HG03558 (cell line): ENCODE results near the gene DDIAS.
A peak's percentile ranks its signal among the peaks of the same experiment; 100 is the strongest.
"Not testable (repeated sequence)": the region's sequence is repeated elsewhere in the genome, so short reads cannot be mapped to it uniquely, and the experiment has no call there.

Experiments
- ATAC-seq: cut with Tn5 transposase; IDR thresholded peaks from one replicate; pipeline ENCODE4 v1.9.1; 2021; ENCODE audit warnings: moderate number of reproducible peaks; ENCODE audit not compliant: unreplicated experiment; ENCODE audit errors: extremely low read depth

DDIAS gene

DNA sequence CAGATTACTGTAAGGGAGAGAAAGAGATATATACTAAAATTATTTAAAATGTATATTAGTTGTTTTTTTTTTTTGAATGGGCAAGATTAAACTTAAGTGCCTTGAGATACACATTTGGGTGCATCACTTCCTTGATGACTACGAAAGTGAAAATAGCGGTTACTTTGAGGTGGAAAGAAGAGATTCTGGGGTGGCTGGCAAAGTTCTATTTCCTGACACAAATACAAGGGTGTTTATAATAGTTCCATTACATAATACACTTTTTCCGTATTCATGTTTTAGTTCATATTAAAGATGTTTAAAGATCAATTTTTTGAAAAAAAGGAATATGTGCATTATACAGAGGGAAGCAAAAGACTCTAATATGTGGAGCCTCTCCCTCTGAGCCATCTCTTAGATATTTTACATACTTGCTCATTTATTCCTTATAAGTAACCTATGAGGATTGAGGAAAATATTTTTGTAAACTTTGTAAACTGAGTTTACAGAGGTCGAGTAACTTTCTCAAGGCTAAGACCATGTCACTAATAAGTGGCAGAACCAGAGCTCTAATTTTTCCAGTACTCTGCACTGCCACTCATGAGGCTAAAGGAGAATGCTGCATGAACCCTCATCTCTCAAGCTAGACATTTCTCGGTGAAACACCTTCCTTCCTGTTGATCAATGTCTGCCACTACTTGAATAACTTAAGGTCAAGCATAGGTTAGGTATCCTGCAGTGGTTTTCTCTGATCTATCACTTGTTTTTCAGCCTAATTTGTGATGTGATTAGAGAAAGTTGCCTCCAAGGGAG lies 58.6 kb downstream of the DDIAS start:
- peak; percentile 79 for ATAC-seq

DNA sequence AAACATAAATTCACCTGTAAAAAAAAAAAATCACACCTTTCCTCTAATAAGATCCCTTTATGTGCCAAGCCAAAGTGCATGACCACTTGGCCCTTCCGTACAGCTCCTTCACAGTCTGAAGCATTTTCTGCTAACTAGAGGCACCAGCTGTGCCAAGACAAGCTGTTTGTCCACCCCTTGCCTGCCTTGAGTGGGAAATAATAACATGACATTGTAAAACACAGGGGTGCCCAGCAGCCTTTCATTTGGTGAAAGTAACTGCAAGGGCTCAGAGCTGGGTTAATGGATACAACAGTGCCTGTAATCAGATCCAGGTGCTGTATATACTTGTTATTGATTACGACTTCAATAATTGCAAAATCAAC lies 59.2 kb downstream of the DDIAS start:
- peak; percentile 4 for ATAC-seq

DNA sequence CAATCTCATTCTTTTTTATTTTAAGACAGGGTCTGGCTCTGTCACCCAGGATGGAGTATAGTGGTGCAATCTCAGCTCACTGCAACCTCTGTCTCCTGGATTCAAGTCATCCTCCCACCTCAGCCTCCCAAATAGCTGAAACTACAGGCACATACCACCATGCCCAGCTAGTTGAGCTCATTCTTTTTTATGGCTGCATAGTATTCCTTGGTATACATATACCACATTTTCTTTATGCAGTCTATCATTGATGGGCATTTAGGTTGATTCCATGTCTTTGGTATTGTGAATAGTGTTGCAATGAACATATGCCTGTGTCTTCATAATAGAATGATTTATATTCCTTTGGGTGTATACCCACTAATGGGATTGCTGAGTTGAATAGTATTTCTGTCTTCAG lies 60.5 kb downstream of the DDIAS start:
- not testable (repeated sequence) for ATAC-seq

DNA sequence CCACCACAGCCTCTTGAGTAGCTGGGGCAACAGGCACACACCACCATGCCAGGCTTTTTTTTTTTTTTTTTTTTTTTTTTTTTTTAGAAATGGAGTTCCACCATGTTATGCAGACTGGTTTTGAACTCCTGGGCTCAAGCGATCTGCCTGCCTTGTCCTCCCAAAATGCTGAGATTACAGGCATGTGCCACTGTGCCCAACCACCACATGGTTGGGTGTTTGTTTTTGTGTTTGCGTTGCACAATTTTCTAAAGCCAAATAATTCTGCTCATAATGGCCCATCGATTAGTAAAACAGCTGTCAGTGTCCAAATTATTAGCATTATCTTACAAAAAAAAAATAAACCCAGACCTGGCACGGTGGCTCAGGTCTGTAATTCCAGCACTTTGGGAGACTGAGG lies 65.8 kb downstream of the DDIAS start:
- no peak for ATAC-seq

DNA sequence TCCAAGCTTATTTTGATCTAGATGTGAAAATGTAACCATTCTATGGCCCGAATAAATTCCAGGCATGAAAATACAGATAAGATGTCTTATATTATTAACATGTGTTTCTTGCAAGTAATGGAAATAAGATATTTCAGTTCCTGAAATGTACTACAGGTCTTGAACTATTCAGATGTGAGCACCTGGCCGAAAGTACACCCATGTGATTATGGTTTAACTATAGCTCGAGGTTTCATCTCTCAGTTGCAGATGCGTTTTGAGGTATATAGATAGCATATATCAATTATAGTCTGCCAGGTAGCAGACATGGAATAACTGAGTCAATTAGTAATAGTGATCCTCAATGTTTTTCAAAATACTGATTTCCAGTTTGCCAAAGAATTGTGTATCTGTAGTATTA lies 68.3 kb downstream of the DDIAS start:
- peak; percentile 96 for ATAC-seq

DNA sequence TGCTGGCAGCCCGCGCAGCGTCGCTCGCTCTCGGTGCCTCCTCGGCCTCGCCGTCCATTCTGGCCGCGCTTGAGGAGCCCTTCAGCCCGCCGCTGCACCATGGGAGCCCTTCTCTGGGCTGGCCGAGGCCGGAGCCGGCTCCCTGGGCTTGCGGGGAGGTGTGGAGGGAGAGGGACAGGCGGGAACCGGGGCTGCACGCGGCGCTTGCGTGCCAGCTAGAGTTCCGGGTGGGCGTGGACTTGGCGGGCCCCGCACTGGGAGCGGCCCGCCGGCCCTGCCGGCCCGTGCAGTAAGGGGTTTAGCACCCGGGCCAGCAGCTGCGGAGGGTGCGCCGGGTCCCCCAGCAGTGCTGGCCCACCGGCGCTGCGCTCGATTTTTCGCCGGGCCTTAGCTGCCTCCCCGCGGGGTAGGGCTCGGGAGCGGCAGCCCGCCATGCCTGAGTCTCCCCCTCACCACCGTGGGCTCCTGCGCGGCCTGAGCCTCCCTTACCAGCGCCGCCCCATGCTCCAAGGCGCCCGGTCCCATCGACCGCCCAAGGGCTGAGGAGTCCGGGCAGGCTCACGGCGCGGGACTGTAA lies 69.1 kb downstream of the DDIAS start:
- not testable (repeated sequence) for ATAC-seq

DNA sequence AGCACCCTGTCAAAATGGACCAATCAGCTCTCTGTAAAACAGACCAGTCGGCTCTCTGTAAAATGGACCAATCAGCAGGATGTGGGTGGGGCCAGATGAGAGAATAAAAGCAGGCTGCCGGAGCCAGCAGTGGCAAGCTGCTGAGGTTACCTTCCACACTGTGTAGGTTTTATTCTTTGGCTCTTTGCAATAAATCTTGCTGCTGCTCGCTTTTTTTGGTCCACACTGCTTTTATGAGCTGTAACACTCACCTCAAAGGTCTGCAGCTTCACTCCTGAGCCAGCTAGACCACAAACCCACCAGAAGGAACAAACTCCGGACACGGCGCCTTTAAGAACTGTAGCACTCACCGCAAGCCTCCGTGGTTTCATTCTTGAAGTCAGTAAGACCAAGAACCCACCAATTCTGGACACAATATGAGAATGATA lies 70.0 kb downstream of the DDIAS start:
- ATAC-seq: not testable (repeated sequence)

DNA sequence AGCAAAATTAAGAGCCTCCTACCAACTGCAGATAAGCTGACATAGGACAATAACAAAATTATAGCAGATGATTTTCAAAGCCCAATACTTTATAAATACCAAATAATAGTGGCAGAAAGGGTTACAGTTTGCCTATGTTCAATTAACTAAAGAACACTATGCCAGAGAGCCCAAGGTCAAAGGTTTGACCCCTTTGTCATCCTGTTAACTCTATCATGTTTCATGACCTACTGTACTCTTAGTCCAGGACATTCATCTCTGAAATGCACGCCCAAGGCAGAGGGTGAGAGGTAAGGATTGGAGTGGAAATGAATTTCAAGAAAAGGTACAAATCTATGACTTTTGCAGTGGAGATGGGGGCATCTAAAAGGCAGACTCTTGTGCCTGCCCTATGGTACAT lies 70.6 kb downstream of the DDIAS start:
- ATAC-seq: no peak

DNA sequence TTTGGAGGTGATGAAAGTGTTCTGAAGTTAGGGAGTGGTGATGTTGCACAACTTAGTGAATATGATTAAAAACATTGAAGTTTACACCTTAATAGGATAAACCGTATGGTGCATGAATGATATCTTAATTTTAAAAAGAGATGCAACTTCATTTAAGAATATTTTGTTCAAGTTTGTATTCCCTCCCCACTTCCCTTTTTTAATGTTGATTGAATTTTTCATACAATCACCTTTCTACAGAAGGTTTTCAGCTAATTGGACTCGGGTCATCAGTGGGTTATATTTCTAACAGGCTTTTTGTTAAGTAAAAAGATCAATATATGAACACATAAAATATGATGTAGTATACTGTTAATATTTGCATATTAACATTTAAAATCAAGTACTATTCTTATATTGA lies 72.6 kb downstream of the DDIAS start:
- ATAC-seq: no peak

DNA sequence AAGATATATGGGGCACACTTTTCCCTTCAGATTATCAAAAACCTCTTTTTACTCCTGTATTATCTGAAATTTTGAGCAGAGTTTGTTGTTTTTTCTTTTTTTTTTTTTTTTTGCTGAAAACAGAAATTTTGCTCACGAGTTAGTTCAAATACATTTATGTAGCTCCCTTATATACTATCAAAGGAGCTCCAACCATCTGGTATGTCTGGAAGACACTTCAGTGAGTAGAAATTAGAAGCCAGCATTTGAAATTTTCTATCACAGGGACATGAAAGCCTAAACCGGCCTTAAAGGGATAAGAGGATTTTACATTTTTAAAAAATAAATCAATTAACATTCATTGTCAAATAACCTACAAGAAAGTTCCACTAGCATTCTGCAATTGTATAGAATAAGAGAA lies 73.3 kb downstream of the DDIAS start:
- no peak for ATAC-seq

DNA sequence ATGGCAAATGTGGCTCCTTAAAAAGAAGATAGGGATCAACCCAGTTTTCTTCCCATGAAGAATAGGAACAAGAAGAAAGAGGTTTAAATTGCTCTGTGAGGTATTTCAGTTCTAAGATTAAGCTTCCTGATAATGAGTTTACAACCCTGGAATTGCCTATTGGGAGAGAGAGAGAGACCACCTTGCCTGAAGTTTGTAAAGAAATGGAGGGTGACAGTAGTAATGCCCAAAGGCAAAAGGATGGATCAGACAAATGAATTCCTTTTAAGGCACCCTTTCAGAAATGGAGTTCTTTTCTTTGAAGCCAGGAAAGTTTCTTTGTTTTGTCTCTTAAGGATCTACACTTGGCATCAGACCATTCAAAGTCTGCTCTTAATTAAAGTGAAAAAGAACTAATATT lies 74.3 kb downstream of the DDIAS start:
- no peak for ATAC-seq

DNA sequence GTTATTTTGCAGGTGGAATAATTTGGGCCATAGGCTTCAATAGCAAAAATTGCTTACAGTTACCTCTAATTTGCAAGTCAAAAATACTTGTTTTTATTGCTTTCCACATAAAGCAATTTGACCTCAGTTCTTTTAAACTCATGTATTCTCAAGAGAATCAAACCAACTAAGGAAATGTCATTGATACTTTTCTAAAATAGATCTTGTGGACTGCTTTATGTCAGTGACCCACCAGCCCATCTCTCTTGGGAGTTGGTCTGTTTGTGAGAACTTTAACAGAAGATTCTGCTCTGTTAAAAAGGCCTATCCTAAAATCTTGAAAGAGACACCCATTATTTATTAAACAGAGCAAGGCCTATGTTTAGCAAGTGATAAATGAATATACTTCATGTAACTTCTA lies 75.2 kb downstream of the DDIAS start:
- ATAC-seq: no peak

DNA sequence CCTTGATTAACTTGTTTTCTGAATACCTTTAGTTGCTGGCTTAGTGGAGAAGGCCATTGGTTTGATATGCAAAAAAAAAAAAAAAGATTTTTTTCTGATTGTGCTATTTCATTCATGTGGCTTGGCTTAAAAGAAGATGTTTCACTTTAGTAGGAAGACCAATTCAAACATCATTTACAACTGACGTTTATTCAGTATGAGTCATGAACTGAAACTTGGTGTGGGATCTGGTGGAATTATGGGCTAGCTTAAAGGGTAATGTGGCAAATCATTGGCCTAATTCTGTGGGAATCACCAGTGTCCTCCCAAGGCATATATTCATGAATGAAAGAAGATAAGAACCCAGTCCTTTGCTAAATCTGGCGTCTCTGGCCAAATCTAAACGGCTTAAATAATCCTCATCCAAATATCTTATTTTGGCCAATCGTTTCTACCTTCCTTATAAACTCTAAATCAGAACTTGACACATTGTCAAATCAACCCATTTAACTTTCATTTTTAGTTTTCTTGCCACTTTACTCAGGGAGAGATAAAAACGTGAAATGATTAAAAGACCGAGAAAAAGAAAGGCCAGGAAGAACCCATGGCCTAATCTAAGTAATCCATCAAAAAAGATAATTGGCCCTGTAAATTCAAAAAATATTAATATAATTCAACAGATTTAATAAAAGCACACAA lies 77.0 kb downstream of the DDIAS start:
- no peak for ATAC-seq

DNA sequence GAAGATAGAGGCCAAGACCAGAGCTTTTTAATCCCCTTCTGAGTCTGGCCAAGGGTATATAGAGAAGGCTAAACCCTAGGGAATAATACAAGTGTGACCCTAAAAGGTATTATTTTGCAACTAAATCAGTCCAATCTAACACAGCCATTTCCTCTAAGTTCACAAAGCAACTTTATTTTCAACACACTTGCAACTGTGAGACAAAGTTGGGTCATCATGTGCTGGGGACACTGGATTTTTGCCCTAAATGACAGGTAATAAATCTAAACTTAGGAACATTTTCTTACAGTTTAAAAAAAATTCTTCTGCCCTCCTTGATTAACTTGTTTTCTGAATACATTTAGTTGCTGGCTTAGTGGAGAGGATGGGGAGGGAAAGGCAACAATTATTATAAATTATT lies 78.3 kb downstream of the DDIAS start:
- no peak for ATAC-seq

DNA sequence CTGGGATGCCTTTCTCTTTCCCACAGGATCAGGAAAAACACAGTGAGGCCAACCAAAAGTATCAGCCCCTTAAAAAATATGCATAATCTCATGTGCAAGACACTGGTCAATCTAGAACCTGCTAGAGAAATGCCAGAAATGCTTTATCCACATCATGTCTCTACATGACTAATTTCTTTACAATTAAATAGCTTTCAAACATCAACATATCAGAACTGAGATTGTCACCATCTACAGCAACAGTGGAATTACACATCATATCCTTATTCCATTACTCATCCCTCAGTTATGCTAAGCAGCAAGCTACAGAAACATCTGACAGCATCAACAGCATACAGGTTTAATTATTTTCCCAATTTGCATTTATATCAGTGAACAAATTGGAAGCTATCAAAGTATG lies 78.8 kb downstream of the DDIAS start:
- no peak for ATAC-seq

DNA sequence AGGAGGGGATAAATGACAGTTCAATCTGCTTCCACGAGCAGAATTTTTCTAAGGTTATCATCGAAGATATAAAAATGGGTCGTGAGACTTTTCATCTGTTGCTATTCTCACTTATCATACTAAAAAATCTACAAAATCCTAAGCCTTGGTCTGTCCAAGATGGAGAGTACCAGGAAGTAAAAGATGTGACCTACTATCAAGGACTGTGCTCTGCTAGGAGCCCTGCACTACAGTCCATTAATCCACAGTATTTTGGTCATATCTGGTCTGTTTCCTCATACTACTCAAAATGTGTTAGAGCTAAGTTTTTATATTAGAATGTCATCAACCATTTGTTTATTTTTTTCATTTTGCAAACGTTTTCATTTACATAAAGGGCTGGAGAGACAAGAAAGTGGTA lies 79.4 kb downstream of the DDIAS start:
- no peak for ATAC-seq

DNA sequence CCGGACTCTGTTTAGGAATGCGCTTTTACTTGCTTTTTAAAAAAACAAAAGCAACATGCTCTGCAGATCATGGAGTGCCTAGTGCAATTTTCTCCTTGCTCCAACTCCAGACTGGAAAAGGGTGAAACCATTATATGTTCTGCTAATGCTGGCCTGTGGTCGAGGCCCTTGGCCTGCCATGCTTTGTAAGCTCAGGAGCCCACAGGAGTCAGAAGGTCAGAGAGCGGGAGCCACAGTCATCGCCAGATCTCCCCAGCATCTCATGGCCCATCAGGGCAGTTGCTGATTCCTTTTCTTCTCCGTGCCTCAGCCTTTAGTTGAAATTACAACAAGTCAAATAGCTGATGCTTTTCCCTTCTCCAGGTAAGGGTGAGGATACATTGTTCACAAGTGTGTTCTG lies 80.3 kb downstream of the DDIAS start:
- ATAC-seq: no peak
